Gastroesophageal sphincter (tissue), 4 donors: Measurements from ENCODE around the gene GPS1. TPM values are rescaled to one million over a fixed set of nuclear protein-coding genes. Genes with fewer than 3 reads are reported as not detected.

Source experiments
- ATAC-seq: fragments of 150-250 bp; one replicate; pipeline ENCODE4 v1.9.1; 2016; ENCODE audit warnings: mild to moderate bottlenecking, moderate library complexity
- H3K27ac ChIP-seq, 4 donors: fragments of 200-600 bp; sonication (generic) in 3 of 4; 1 replicate in 3 of 4; 2 replicates in 1 of 4; pipeline ENCODE4 v1.5.1; 2016 to 2019
- H3K27me3 ChIP-seq: fragments of 200-600 bp; sonication (generic); one replicate; pipeline ENCODE4 v1.5.1; 2019
- H3K36me3 ChIP-seq, 2 donors: fragments of 200-600 bp; sonication (generic); one replicate each; pipeline ENCODE4 v1.5.1; 2019; ENCODE audit warnings: control low read depth in 1 of 2
- H3K4me1 ChIP-seq, 3 donors: fragments of 200-600 bp; sonication (generic); 1 replicate in 2 of 3; 2 replicates in 1 of 3; pipeline ENCODE4 v1.5.1; 2016 to 2019; ENCODE audit warnings: control low read depth in 2 of 3
- H3K4me3 ChIP-seq, 2 donors: fragments of 200-600 bp; sonication (generic); one replicate each; pipeline ENCODE4 v1.5.1; 2019; ENCODE audit warnings: mild to moderate bottlenecking in 1 of 2, moderate library complexity in 1 of 2
- H3K9me3 ChIP-seq, 3 donors: fragments of 200-600 bp; sonication (generic); one replicate each; pipeline ENCODE4 v1.5.1; 2017 to 2019; ENCODE audit warnings: control low read depth in 2 of 3
- CTCF ChIP-seq, 4 experiments: fragments of 200-600 bp in 2 of 4; fragments of 450-650 bp in 2 of 4; sonication (generic) in 1 of 4; IDR thresholded peaks; one replicate each; pipeline ENCODE4 v1.5.1; 2017 to 2019; ENCODE audit warnings: antibody characterized with exemption in 4 of 4, mild to moderate bottlenecking in 2 of 4, moderate library complexity in 2 of 4
- EP300 ChIP-seq: sonication (generic); formaldehyde crosslinking; IDR thresholded peaks from one replicate; pipeline ENCODE4 v1.6.1; 2017; ENCODE audit warnings: antibody characterized with exemption, mild to moderate bottlenecking
- POLR2A ChIP-seq, 2 donors: fragments of 450-650 bp; IDR thresholded peaks; one replicate each; pipeline ENCODE4 v1.6.1; 2017; ENCODE audit warnings: antibody characterized with exemption in 2 of 2, mild to moderate bottlenecking in 2 of 2, moderate library complexity in 1 of 2
- POLR2AphosphoS5 ChIP-seq: sonication (generic); formaldehyde crosslinking; IDR thresholded peaks from one replicate; pipeline ENCODE4 v1.6.1; 2017; ENCODE audit warnings: antibody characterized with exemption
- WGBS, 2 donors: methylation state at CpG; one replicate each; pipeline ENCODE4 v1.1.5; 2018; ENCODE audit warnings: low coverage in 1 of 2; 5-methylcytosine and 5-hydroxymethylcytosine counted together
- total RNA-seq, 4 donors: library from RNA; depleted of rRNA; stranded (reverse); fragments of >200 nt; gene quantifications; one replicate each; pipeline ENCODE4 v1.1.0, GENCODE V29; 2016

Gene GPS1
- total RNA-seq, 4 donors from 2014 or later = 69.3 to 103 (median 77.2) TPM

GRCh38 chr17:82055023-82055964, 3.6 kb downstream of the GPS1 start:
- TF ChIP-seq EP300 (no peak), POLR2AphosphoS5 (no peak), POLR2A (IDR thresholded peaks at IDR 0.05) (no peak), CTCF (IDR thresholded peaks at IDR 0.05) (no peak)
- Histone ChIP-seq H3K4me3 (no peak overlapping the region), H3K27me3 (no peaks in the 10 kb centered on the region), H3K27ac (no peak overlapping the region), H3K9me3 (no peaks in the 10 kb centered on the region), H3K4me1 (peaks cover 0 to 41% (median 18%) of the 10 kb centered on the region in 3 donors), H3K36me3 (peaks cover 0 to 75% of the 10 kb centered on the region in 2 donors)
- ATAC-seq = no peak
- WGBS, 2 donors = 60 to 78% methylated on average over 1 to 3 of the region's 26 CpGs

GRCh38 chr17:82055965-82056728, 4.4 kb downstream of the GPS1 start:
- Histone ChIP-seq H3K4me3 (no peak overlapping the region), H3K9me3 (no peaks in the 10 kb centered on the region), H3K27ac (no peak overlapping the region), H3K36me3 (peaks cover 0 to 80% of the 10 kb centered on the region in 2 donors), H3K27me3 (no peaks in the 10 kb centered on the region), H3K4me1 (peaks cover 0 to 33% (median 12%) of the 10 kb centered on the region in 3 donors)
- 80% methylated on average over 1 of the region's 28 CpGs; no CpG with 5 or more reads in 1 of the 2 donors for WGBS, 2 donors
- ATAC-seq = no peak
- TF ChIP-seq EP300 = no peak
- TF ChIP-seq POLR2A (IDR thresholded peaks at IDR 0.05) = no peak
- TF ChIP-seq POLR2AphosphoS5 = no peak
- TF ChIP-seq CTCF (IDR thresholded peaks at IDR 0.05) = no peak

- no peak overlapping the region for H3K4me3 ChIP-seq
- ATAC-seq = no peak
- peaks cover 0 to 33% (median 12%) of the 10 kb centered on the region in 3 donors for H3K4me1 ChIP-seq
- WGBS, 2 donors = no CpG with 5 or more reads among the region's 29 CpGs
- no peaks in the 10 kb centered on the region for H3K27me3 ChIP-seq
- no peaks in the 10 kb centered on the region for H3K9me3 ChIP-seq
- peaks cover 0 to 89% of the 10 kb centered on the region in 2 donors for H3K36me3 ChIP-seq
- no peak for TF ChIP-seq EP300
- TF ChIP-seq POLR2A (IDR thresholded peaks at IDR 0.05) = no peak
- TF ChIP-seq CTCF (IDR thresholded peaks at IDR 0.05) = no peak
- no peak for TF ChIP-seq POLR2AphosphoS5
- no peak overlapping the region for H3K27ac ChIP-seq
Observed at GRCh38 chr17:82056729-82057621, 5.3 kb downstream of the GPS1 start.

GRCh38 chr17:82058230-82058854, 6.6 kb downstream of the GPS1 start:
- Histone ChIP-seq H3K36me3 (peaks cover 0 to 100% of the 10 kb centered on the region in 2 donors), H3K9me3 (no peaks in the 10 kb centered on the region), H3K4me3 (no peak overlapping the region), H3K27ac (no peak overlapping the region), H3K27me3 (no peaks in the 10 kb centered on the region), H3K4me1 (peaks cover 0 to 20% (median 1%) of the 10 kb centered on the region in 3 donors)
- TF ChIP-seq POLR2AphosphoS5 = no peak
- no CpG with 5 or more reads among the region's 17 CpGs for WGBS, 2 donors
- ATAC-seq = no peak
